Heart right ventricle (tissue), 16 donors: ENCODE results near the gene MT1M. TPM values are rescaled to one million over a fixed set of nuclear protein-coding genes. Genes with fewer than 3 reads are reported as not detected.

Source experiments
- ATAC-seq, 8 donors: fragments of 200-7000 bp; cut with Tn5 transposase; one replicate each; pipeline ENCODE4 v1.9.1; 2020; ENCODE audit warnings: mild to moderate bottlenecking in 8 of 8, moderate library complexity in 8 of 8, moderate number of reproducible peaks in 1 of 8
- DNase-seq, 2 donors: peaks; one replicate each; pipeline ENCODE4 v3.0.0-alpha.2; 2020
- H3K27ac ChIP-seq, 10 donors: fragments of 200-600 bp; sonication (generic) in 2 of 10; one replicate each; pipeline versions ENCODE4 v1.5.0 to v1.8.0; 2020 to 2022; ENCODE audit warnings: mild to moderate bottlenecking in 3 of 10
- H3K27me3 ChIP-seq, 7 donors: fragments of 200-600 bp; one replicate each; pipeline ENCODE4 v1.8.0; 2021 to 2022; ENCODE audit warnings: mild to moderate bottlenecking in 2 of 7
- H3K36me3 ChIP-seq, 9 donors: fragments of 200-600 bp; sonication (generic) in 1 of 9; one replicate each; pipeline versions ENCODE4 v1.5.0 to v1.8.0; 2020 to 2022; ENCODE audit warnings: mild to moderate bottlenecking in 2 of 9
- H3K4me1 ChIP-seq, 9 donors: fragments of 200-600 bp; sonication (generic) in 1 of 9; one replicate each; pipeline versions ENCODE4 v1.5.0 to v1.8.0; 2020 to 2022; ENCODE audit warnings: mild to moderate bottlenecking in 4 of 9
- H3K4me3 ChIP-seq, 10 donors: fragments of 200-600 bp; sonication (generic) in 2 of 10; one replicate each; pipeline versions ENCODE4 v1.5.0 to v1.8.0; 2020 to 2022; ENCODE audit warnings: mild to moderate bottlenecking in 7 of 10, moderate library complexity in 2 of 10
- H3K9me3 ChIP-seq, 11 donors: fragments of 200-600 bp in 10 of 11; sonication (generic) in 2 of 11; one replicate each; pipeline versions ENCODE4 v1.5.0 to v1.8.0; 2013 to 2022; ENCODE audit warnings: mild to moderate bottlenecking in 2 of 11, control low read depth in 1 of 11, moderate library complexity in 1 of 11
- WGBS, 2 donors: extraction: QIAGEN DNeasy Blood & Tissue Kit; methylation state at CpG; one replicate each; pipeline ENCODE4 v1.1.7; 2013; ENCODE audit warnings: inconsistent platforms in 1 of 2; 5-methylcytosine and 5-hydroxymethylcytosine counted together
- intact Hi-C, 10 donors: fragments of 100-400 bp; cut with DNase I; formaldehyde crosslinking; loops; one replicate each; pipeline versions ENCODE4 v1.11.1 to v1.14.2; 2022
- polyA plus RNA-seq, 2 donors: library from polyadenylated mRNA; stranded (reverse); fragments of 200-250 nt; gene quantifications; one replicate each; pipeline ENCODE4 v1.2.3, GENCODE V29; 2013
- total RNA-seq, 10 donors: library from RNA; stranded (reverse); fragmentation: NEBNext Ultra II Directional in 3 of 10; extraction: Animal tissue kit (Norgen Biotek cat#: 25700) in 3 of 10; gene quantifications; one replicate each; pipeline versions ENCODE4 v1.2.1 to v1.2.4, GENCODE V29; 2021 to 2023
- TF ChIP-seq, protein P1 (sequence below), 9 donors: fragments of 200-600 bp; sonication (generic) in 2 of 9; IDR thresholded peaks; one replicate each; pipeline versions ENCODE4 v1.5.0 to v1.8.0; 2021 to 2022; ENCODE audit warnings: antibody characterized with exemption in 9 of 9, mild to moderate bottlenecking in 5 of 9, moderate library complexity in 1 of 9
- donor health status: Arrhythmogenic right ventricular cardiomyopathy.
- donor health status: ischemic (EF 13 %, LVEDD 7.1; RV severe dilation, severe dysfunction).
- donor health status: healthy with polysubstance abuse.
- donor health status: DM: no; HTN: yes; CAD: no.
- donor health status: DM: no; HTN: no; CAD: no.
- donor health status: ischemic (EF 25% LVEDD 6.9; RV normal size, moderate dysfunction).
- donor health status: ischemic (EF 25% LVEDD 5.7; RV mildly dilated, moderate dysfunction).
- donor health status: healthy.
- donor health status: DM: yes; HTN: yes; CAD: no.
- donor health status: Ischemic cardiomyopathy.
- donor health status: ischemic (EF 35%, LVEDD 5.7; RV mildly dilated, moderate dysfunction).
- donor health status: nonischemic (EF 11% LVEDD 7.7; RV severe dilation, severe dysfunction).
- donor health status: DM: yes; HTN: yes; CAD: no.
- donor health status: PGD.
- donor health status: ischemic (EF 29% LVEDD 5.4; RV normal size, mild dysfunction).
- donor health status: nonischemic (EF 23%, LVEDD 6.1; RV moderate dilation, normal function).

MT1M gene
- total and polyA plus RNA-seq, 12 donors, result 0.75 to 25.4 (median 2.9) TPM

- H3K4me3 ChIP-seq, result peak overlapping the region; percentile 27 to 72 (median 64)
- intact Hi-C loops, result no loop called here
- H3K27ac ChIP-seq, result peak overlapping the region; percentile 43 to 82 (median 76)
- no peaks in the 10 kb centered on the region for H3K36me3 ChIP-seq
- DNase-seq, result no peak
- H3K9me3 ChIP-seq, result no peaks in the 10 kb centered on the region
- peaks cover 3 to 61% (median 25%) of the 10 kb centered on the region in 7 donors for H3K27me3 ChIP-seq
- H3K4me1 ChIP-seq, result peaks cover 0 to 37% (median 22%) of the 10 kb centered on the region in 9 donors
- no peak for ATAC-seq
- WGBS, 2 donors, result 22 to 28% methylated on average over 14 of the region's 14 CpGs
- TF ChIP-seq, protein P1, sequence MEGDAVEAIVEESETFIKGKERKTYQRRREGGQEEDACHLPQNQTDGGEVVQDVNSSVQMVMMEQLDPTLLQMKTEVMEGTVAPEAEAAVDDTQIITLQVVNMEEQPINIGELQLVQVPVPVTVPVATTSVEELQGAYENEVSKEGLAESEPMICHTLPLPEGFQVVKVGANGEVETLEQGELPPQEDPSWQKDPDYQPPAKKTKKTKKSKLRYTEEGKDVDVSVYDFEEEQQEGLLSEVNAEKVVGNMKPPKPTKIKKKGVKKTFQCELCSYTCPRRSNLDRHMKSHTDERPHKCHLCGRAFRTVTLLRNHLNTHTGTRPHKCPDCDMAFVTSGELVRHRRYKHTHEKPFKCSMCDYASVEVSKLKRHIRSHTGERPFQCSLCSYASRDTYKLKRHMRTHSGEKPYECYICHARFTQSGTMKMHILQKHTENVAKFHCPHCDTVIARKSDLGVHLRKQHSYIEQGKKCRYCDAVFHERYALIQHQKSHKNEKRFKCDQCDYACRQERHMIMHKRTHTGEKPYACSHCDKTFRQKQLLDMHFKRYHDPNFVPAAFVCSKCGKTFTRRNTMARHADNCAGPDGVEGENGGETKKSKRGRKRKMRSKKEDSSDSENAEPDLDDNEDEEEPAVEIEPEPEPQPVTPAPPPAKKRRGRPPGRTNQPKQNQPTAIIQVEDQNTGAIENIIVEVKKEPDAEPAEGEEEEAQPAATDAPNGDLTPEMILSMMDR (IDR thresholded peaks at IDR 0.05), result no peak
These were observed 665 bp upstream of the MT1M start for GRCh38 chr16:56631832-56632155.

DNA sequence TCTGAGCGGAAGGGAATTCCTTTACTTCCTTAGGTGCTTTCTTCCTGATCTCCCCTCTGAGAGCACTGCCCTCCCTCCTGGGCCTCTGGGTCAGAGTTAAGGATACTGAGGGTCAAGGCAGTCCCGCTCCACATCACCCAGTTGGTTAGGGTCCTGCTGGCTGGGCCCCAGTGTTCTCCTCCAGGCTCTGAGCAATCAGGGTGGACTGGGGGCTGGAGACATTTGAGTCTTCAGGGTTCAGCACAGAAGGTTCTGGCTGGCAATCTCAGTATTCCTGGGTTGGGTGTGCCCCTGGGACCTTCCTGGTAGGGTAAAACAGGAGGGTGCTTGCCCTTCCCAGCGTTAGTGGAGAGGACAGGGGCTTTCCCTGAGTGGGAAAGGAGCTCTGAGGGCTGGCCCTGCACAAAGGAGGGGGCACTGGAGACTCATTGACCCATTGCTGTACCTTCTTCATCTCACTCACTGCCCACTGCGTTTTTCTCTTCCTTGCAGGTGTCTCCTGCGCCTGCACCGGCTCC, 448 bp downstream of the MT1M start:
- Histone ChIP-seq H3K9me3 (no peaks in the 10 kb centered on the region), H3K4me3 (peak overlapping the region; percentile 27 to 72 (median 64)), H3K27me3 (peaks cover 3 to 72% (median 28%) of the 10 kb centered on the region in 7 donors), H3K4me1 (peaks cover 0 to 27% (median 17%) of the 10 kb centered on the region in 9 donors), H3K27ac (peak overlapping the region; percentile 43 to 82 (median 76)), H3K36me3 (no peaks in the 10 kb centered on the region)
- ATAC-seq (peak in 3 of 8 donors; percentile 3 to 18 (median 3)), DNase-seq (no peak)
- 48 to 51% methylated on average over 6 of the region's 6 CpGs for WGBS, 2 donors
- TF ChIP-seq, protein P1 (IDR thresholded peaks at IDR 0.05), result no peak
- intact Hi-C loops, result no loop called here

- Histone ChIP-seq H3K27ac (peak overlapping the region in 1 of 10 donors; percentile 27), H3K36me3 (no peaks in the 10 kb centered on the region), H3K4me3 (peak overlapping the region in 5 of 10 donors; percentile 46 to 72 (median 67)), H3K4me1 (peaks cover 0 to 30% (median 22%) of the 10 kb centered on the region in 9 donors), H3K9me3 (no peaks in the 10 kb centered on the region), H3K27me3 (peaks cover 3 to 78% (median 28%) of the 10 kb centered on the region in 7 donors)
- DNase-seq (no peak), ATAC-seq (no peak)
- 53 to 69% methylated on average over 7 of the region's 7 CpGs for WGBS, 2 donors
- intact Hi-C loops, result no loop called here
- TF ChIP-seq, protein P1 (IDR thresholded peaks at IDR 0.05), result no peak
These were observed 1.1 kb downstream of the MT1M start for GRCh38 chr16:56633535-56633934.

GRCh38 chr16:56634715-56635440, 2.4 kb downstream of the MT1M start:
- ATAC-seq (no peak), DNase-seq (no peak)
- H3K9me3 ChIP-seq, result no peaks in the 10 kb centered on the region
- H3K27me3 ChIP-seq, result peaks cover 3 to 92% (median 31%) of the 10 kb centered on the region in 7 donors
- no peak overlapping the region for H3K27ac ChIP-seq
- TF ChIP-seq, protein P1 (IDR thresholded peaks at IDR 0.05), result no peak
- H3K36me3 ChIP-seq, result no peaks in the 10 kb centered on the region
- H3K4me1 ChIP-seq, result peaks cover 0 to 36% (median 29%) of the 10 kb centered on the region in 9 donors
- H3K4me3 ChIP-seq, result peak overlapping the region in 5 of 10 donors; percentile 5 to 30 (median 14)
- WGBS, 2 donors, result 16 to 29% methylated on average over 47 of the region's 47 CpGs
- intact Hi-C loops, result no loop called here
